K562 (cell line): ENCODE measurements around the gene VSIG10L2. TPM values are rescaled to one million over a fixed set of nuclear protein-coding genes. Genes with fewer than 3 reads are reported as not detected.

Experiments used
- ATAC-seq: fragments of 200-7000 bp; cut with Tn5 transposase; 3 replicates; pipeline ENCODE4 v1.9.1; 2020; ENCODE audit warnings: moderate library complexity
- BruUV-seq: library from RNA; stranded (reverse); fragments of 400-500 nt; replicated peaks from 2 replicates; lab custom pipeline; 2021; lab: Mats Ljungman, UMichigan
- CTCF ChIA-PET: fragments of 300-600 bp; formaldehyde crosslinking; extraction: SDS; loops from one replicate; lab custom pipeline; 2021; ENCODE audit warnings: low intra/inter-chr PET ratio; lab: Yijun Ruan, JAX
- POLR2A ChIA-PET: fragments of 300-600, 350-650 bp; sonication (Branson Sonifier 250); formaldehyde crosslinking; extraction: SDS; loops from one replicate; lab custom pipeline; 2021; ENCODE audit warnings: antibody characterized with exemption, inconsistent platforms; lab: Yijun Ruan, JAX
- DNase-seq, 4 experiments: peaks; one replicate each; pipeline versions ENCODE4 v3.0.0 to v3.0.0-alpha.2; 2011 to 2018; ENCODE audit warnings: low spot score in 3 of 4, mixed read lengths in 3 of 4; ENCODE audit errors: extremely low read depth in 1 of 4
- FAIRE-seq: peaks from 2 replicates; lab custom pipeline; 2011; peaks lifted over from hg19 to GRCh38; lab: Jason Lieb, UNC
- H2AFZ ChIP-seq: 2 replicates; pipeline ENCODE4 v1.6.0; 2011; ENCODE audit warnings: low read depth, low read length, control low read depth, inconsistent platforms
- H3K27ac ChIP-seq: fragments of 200-600 bp; 3 replicates; pipeline ENCODE4 v1.8.0; 2011; ENCODE audit warnings: low read depth, mild to moderate bottlenecking, control low read depth, inconsistent platforms, low read length, moderate library complexity, mixed read lengths; ENCODE audit errors: extremely low read depth
- H3K27me3 ChIP-seq, 2 experiments: fragments of 300-600 bp in 1 of 2; 2 replicates in 1 of 2; 3 replicates in 1 of 2; pipeline versions ENCODE4 v1.6.0 to v1.8.0; 2011; ENCODE audit warnings: inconsistent platforms in 2 of 2, low read length in 2 of 2, mild to moderate bottlenecking in 1 of 2, mixed read lengths in 1 of 2, moderate library complexity in 1 of 2; ENCODE audit not compliant: control insufficient read depth in 2 of 2, insufficient read depth in 2 of 2
- H3K36me3 ChIP-seq: fragments of 300-600 bp; 3 replicates; pipeline ENCODE4 v1.8.0; 2011; ENCODE audit warnings: mild to moderate bottlenecking, low read length, inconsistent platforms; ENCODE audit not compliant: control insufficient read depth, insufficient read depth
- H3K4me1 ChIP-seq, 2 experiments: fragments of 200-600 bp in 1 of 2; replicated peaks in 1 of 2; 2 replicates in 1 of 2; 3 replicates in 1 of 2; pipeline versions ENCODE4 v1.5.1 to v1.8.0; 2011; ENCODE audit warnings: inconsistent platforms in 2 of 2, low read length in 2 of 2, mild to moderate bottlenecking in 1 of 2, mixed read lengths in 1 of 2, moderate library complexity in 1 of 2; ENCODE audit not compliant: control insufficient read depth in 2 of 2, insufficient read depth in 2 of 2
- H3K4me2 ChIP-seq: 2 replicates; pipeline ENCODE4 v1.6.1; 2011; ENCODE audit warnings: low read length, control low read depth, inconsistent platforms, mixed read lengths; ENCODE audit not compliant: insufficient read depth
- H3K4me3 ChIP-seq: fragments of 200-600 bp; sonication (generic), shearing (Covaris generic); 2 replicates; pipeline ENCODE4 v1.5.1; 2016; ENCODE audit warnings: control low read depth, inconsistent platforms
- H3K79me2 ChIP-seq: fragments of 200-600 bp; 3 replicates; pipeline ENCODE4 v1.8.0; 2011; ENCODE audit warnings: low read length, inconsistent platforms; ENCODE audit not compliant: control insufficient read depth, insufficient read depth
- H3K9ac ChIP-seq, 2 experiments: 2 replicates each; pipeline versions ENCODE4 v1.6.0 to v1.6.1; 2011; ENCODE audit warnings: low read depth in 2 of 2, low read length in 2 of 2, control low read depth in 1 of 2, inconsistent platforms in 1 of 2, mild to moderate bottlenecking in 1 of 2, mixed read lengths in 1 of 2; ENCODE audit not compliant: insufficient read depth in 1 of 2
- H3K9me1 ChIP-seq: one replicate; pipeline ENCODE4 v1.6.0; 2011; ENCODE audit warnings: inconsistent platforms, mild to moderate bottlenecking, low read length, moderate library complexity; ENCODE audit not compliant: control insufficient read depth, insufficient read depth
- H3K9me3 ChIP-seq: replicated peaks from 2 replicates; pipeline ENCODE4 v1.5.1; 2011; ENCODE audit warnings: low read depth, low read length, inconsistent platforms; ENCODE audit not compliant: control insufficient read depth, insufficient read depth
- H4K20me1 ChIP-seq: replicated peaks from 2 replicates; pipeline ENCODE4 v1.6.1; 2011; ENCODE audit warnings: low read length, inconsistent platforms, mixed read lengths; ENCODE audit not compliant: control insufficient read depth, insufficient read depth
- BRD4 ChIP-seq: fragments of 200-600 bp; sonication (generic); IDR thresholded peaks from 2 replicates; pipeline ENCODE4 v1.6.1; 2017; ENCODE audit warnings: inconsistent platforms
- CHD2 ChIP-seq: IDR thresholded peaks from 2 replicates; pipeline ENCODE4 v1.6.1; 2011; ENCODE audit warnings: low read depth, low read length
- NFE2L1 ChIP-seq: fragments of 450-650 bp; IDR thresholded peaks from 2 replicates; pipeline ENCODE4 v1.6.1; 2016; ENCODE audit warnings: missing genetic modification characterization, low read depth, mild to moderate bottlenecking, missing compliant biosample characterization, moderate library complexity, borderline replicate concordance
- TAF7 ChIP-seq: fragments of 450-650 bp; IDR thresholded peaks from 2 replicates; pipeline ENCODE4 v1.6.1; 2016; ENCODE audit warnings: missing genetic modification characterization, missing compliant biosample characterization
- TCF3 ChIP-seq: sonication (generic); formaldehyde crosslinking; IDR thresholded peaks from 2 replicates; pipeline ENCODE4 v1.4.0; 2020; ENCODE audit warnings: mild to moderate bottlenecking, missing genetic modification reagents
- ZNF224 ChIP-seq: sonication (generic); formaldehyde crosslinking; IDR thresholded peaks from 2 replicates; pipeline ENCODE4 v1.8.0; 2022; ENCODE audit warnings: mild to moderate bottlenecking, missing genetic modification reagents
- ZNF239 ChIP-seq: fragments of 250-450 bp; sonication (Bioruptor Pico); IDR thresholded peaks from 2 replicates; pipeline ENCODE4 v1.4.0; 2020; ENCODE audit warnings: mild to moderate bottlenecking
- WGBS: fragments of 100-300 bp; shearing (Covaris generic); methylation state at CpG from one replicate; pipeline ENCODE4 v1.1.6; 2016; ENCODE audit warnings: low coverage, mixed read lengths; ENCODE audit not compliant: insufficient coverage; ENCODE audit errors: missing lambda C conversion rate; 5-methylcytosine and 5-hydroxymethylcytosine counted together
- in situ Hi-C: fragments of 300-500 bp; cut with MboI; formaldehyde crosslinking; loops from 4 replicates; pipeline ENCODE4 v1.15.0; 2018; ENCODE audit warnings: inconsistent platforms, mixed read lengths
- intact Hi-C: fragments of 100-400 bp; cut with micrococcal nuclease; formaldehyde crosslinking; loops from 2 replicates; pipeline ENCODE4 v1.14.2; 2022
- polyA plus RNA-seq, 8 experiments: library from polyadenylated mRNA; depleted of rRNA in 4 of 8; stranded (reverse) in 5 of 8; unstranded in 3 of 8; fragments of >200 nt; fragmentation: Nextera tagmentation in 2 of 8; fragmentation: Illumina TruSeq in 1 of 8; extraction: Ambion mirVana in 2 of 8; extraction: Trizol in 1 of 8; gene quantifications; 2 replicates each; pipeline versions ENCODE4 v1.2.1 to v1.2.3, GENCODE V29; 2011 to 2014; ENCODE audit warnings: inconsistent platforms in 1 of 8, missing spikeins in 1 of 8
- total RNA-seq, 7 experiments: library from RNA; depleted of rRNA in 6 of 7; stranded (reverse); fragments of >200 nt in 6 of 7; fragmentation: Illumina TruSeq in 2 of 7; extraction: Trizol in 2 of 7; gene quantifications; 2 replicates each; pipeline versions ENCODE4 v1.2.1 to v1.2.3, GENCODE V29; 2011 to 2021; ENCODE audit warnings: low replicate concordance in 1 of 7
- TF ChIP-seq, protein P1 (sequence below): fragments of 450-650 bp; IDR thresholded peaks from 2 replicates; pipeline ENCODE4 v1.7.0; 2016; ENCODE audit warnings: borderline replicate concordance
- TF ChIP-seq, protein P2 (sequence below): sonication (generic); formaldehyde crosslinking; IDR thresholded peaks from 2 replicates; pipeline ENCODE4 v1.8.1; 2023; ENCODE audit warnings: mild to moderate bottlenecking, missing genetic modification reagents

VSIG10L2 gene
- total and polyA plus RNA-seq, 9 of the 15 experiments (the other 6 are each of a cell fraction or from before 2014, with no cell fraction given) = not detected

DNA sequence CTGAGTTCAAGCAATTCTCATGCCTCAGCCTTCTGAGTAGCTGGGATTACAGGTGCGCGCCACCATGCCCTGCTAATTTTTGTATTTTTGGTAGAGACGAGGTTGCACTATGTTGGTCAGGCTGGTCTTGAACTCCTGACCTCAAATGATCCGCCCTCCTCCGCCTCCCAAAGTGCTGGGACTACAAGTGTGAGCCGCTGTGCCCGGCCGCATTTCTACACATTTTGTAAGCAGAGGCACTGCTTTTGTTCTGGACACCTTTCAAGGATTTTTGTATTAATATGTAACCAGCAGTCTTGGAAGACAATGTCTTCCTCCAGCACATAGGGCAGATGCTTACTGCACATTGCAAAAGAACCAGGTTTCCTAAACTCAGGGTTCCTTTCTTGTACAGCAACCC lies 11.4 kb upstream of the VSIG10L2 start:
- WGBS = 74% methylated on average over 8 of the region's 8 CpGs
- Histone ChIP-seq H4K20me1 (no peaks in the 10 kb centered on the region), H3K27ac (no peak overlapping the region), H3K9me3 (no peaks in the 10 kb centered on the region), H3K36me3 (no peaks in the 10 kb centered on the region), H2AFZ (no peak overlapping the region), H3K79me2 (no peaks in the 10 kb centered on the region), H3K4me1 (peaks cover 4 to 9% of the 10 kb centered on the region in 2 experiments; a peak in 4 of 5 replicates), H3K9me1 (no peaks in the 10 kb centered on the region), H3K4me2 (no peak overlapping the region), H3K9ac (no peak overlapping the region), H3K4me3 (no peak overlapping the region), H3K27me3 (peaks cover under 1 to 6% of the 10 kb centered on the region in 2 experiments; a peak in 2 of 5 replicates)
- ATAC-seq (no peak), FAIRE-seq (no peak), DNase-seq (no peak)
- in situ Hi-C loops = no loop called here
- CTCF ChIA-PET = no interaction called here
- no TSS peak for BruUV-seq
- no peak for TF ChIP-seq BRD4
- no peak for TF ChIP-seq ZNF224 (CRISPR knock-in tag)
- no peak for TF ChIP-seq CHD2
- TF ChIP-seq, protein P1, sequence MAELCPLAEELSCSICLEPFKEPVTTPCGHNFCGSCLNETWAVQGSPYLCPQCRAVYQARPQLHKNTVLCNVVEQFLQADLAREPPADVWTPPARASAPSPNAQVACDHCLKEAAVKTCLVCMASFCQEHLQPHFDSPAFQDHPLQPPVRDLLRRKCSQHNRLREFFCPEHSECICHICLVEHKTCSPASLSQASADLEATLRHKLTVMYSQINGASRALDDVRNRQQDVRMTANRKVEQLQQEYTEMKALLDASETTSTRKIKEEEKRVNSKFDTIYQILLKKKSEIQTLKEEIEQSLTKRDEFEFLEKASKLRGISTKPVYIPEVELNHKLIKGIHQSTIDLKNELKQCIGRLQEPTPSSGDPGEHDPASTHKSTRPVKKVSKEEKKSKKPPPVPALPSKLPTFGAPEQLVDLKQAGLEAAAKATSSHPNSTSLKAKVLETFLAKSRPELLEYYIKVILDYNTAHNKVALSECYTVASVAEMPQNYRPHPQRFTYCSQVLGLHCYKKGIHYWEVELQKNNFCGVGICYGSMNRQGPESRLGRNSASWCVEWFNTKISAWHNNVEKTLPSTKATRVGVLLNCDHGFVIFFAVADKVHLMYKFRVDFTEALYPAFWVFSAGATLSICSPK = no peak
- TF ChIP-seq, protein P2, sequence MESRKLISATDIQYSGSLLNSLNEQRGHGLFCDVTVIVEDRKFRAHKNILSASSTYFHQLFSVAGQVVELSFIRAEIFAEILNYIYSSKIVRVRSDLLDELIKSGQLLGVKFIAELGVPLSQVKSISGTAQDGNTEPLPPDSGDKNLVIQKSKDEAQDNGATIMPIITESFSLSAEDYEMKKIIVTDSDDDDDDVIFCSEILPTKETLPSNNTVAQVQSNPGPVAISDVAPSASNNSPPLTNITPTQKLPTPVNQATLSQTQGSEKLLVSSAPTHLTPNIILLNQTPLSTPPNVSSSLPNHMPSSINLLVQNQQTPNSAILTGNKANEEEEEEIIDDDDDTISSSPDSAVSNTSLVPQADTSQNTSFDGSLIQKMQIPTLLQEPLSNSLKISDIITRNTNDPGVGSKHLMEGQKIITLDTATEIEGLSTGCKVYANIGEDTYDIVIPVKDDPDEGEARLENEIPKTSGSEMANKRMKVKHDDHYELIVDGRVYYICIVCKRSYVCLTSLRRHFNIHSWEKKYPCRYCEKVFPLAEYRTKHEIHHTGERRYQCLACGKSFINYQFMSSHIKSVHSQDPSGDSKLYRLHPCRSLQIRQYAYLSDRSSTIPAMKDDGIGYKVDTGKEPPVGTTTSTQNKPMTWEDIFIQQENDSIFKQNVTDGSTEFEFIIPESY (CRISPR knock-in tag) = no peak
- TF ChIP-seq NFE2L1 (tag) = no peak
- TF ChIP-seq ZNF239 (CRISPR knock-in tag) = no peak
- no peak for TF ChIP-seq TCF3 (CRISPR knock-in tag)
- no peak for TF ChIP-seq TAF7 (tag)
- intact Hi-C loops = no loop called here
- POLR2A ChIA-PET = no interaction called here
